Heart left ventricle (tissue), 16 donors: ENCODE results near the gene TCN2. TPM values are rescaled to one million over a fixed set of nuclear protein-coding genes. Genes with fewer than 3 reads are reported as not detected.
A peak's percentile ranks its signal among the peaks of the same experiment; 100 is the strongest.

ENCODE experiments used
- ATAC-seq, 4 donors: fragments of 200-7000 bp; cut with Tn5 transposase; one replicate each; pipeline ENCODE4 v1.9.1; 2020 to 2022; ENCODE audit warnings: moderate library complexity in 4 of 4, mild to moderate bottlenecking in 3 of 4, moderate number of reproducible peaks in 1 of 4
- DNase-seq, 5 donors: peaks; one replicate each; pipeline ENCODE4 v3.0.0-alpha.2; 2020
- H3K27ac ChIP-seq, 12 donors: fragments of 200-600 bp; sonication (generic) in 4 of 12; one replicate each; pipeline versions ENCODE4 v1.5.0 to v1.8.0; 2016 to 2022; ENCODE audit warnings: mild to moderate bottlenecking in 2 of 12
- H3K27me3 ChIP-seq, 9 donors: fragments of 200-600 bp; sonication (generic) in 2 of 9; one replicate each; pipeline versions ENCODE4 v1.5.1 to v1.8.0; 2016 to 2022; ENCODE audit warnings: mild to moderate bottlenecking in 3 of 9
- H3K36me3 ChIP-seq, 9 donors: fragments of 200-600 bp; sonication (generic) in 2 of 9; one replicate each; pipeline versions ENCODE4 v1.5.0 to v1.8.0; 2018 to 2022; ENCODE audit warnings: mild to moderate bottlenecking in 2 of 9
- H3K4me1 ChIP-seq, 12 donors: fragments of 200-600 bp; sonication (generic) in 4 of 12; one replicate each; pipeline versions ENCODE4 v1.5.0 to v1.8.0; 2016 to 2022; ENCODE audit warnings: mild to moderate bottlenecking in 3 of 12
- H3K4me3 ChIP-seq, 12 donors: fragments of 200-600 bp; sonication (generic) in 4 of 12; one replicate each; pipeline versions ENCODE4 v1.5.0 to v1.8.0; 2017 to 2022; ENCODE audit warnings: mild to moderate bottlenecking in 9 of 12, moderate library complexity in 4 of 12
- H3K9me3 ChIP-seq, 12 donors: fragments of 200-600 bp; sonication (generic) in 4 of 12; one replicate each; pipeline versions ENCODE4 v1.5.0 to v1.8.0; 2016 to 2022; ENCODE audit warnings: mild to moderate bottlenecking in 1 of 12
- CTCF ChIP-seq, 12 donors: fragments of 200-600 bp; sonication (generic) in 4 of 12; IDR thresholded peaks; one replicate each; pipeline versions ENCODE4 v1.5.0 to v1.8.0; 2018 to 2022; ENCODE audit warnings: antibody characterized with exemption in 12 of 12, mild to moderate bottlenecking in 5 of 12
- POLR2A ChIP-seq, 2 donors: fragments of 450-650 bp; IDR thresholded peaks; one replicate each; pipeline ENCODE4 v1.6.1; 2017; ENCODE audit warnings: antibody characterized with exemption in 2 of 2, mild to moderate bottlenecking in 2 of 2, moderate library complexity in 2 of 2
- WGBS, 4 donors: extraction: QIAGEN DNeasy Blood & Tissue Kit in 2 of 4; methylation state at CpG; one replicate each; pipeline versions ENCODE4 v1.1.5 to v1.1.7; 2013 to 2018; 5-methylcytosine and 5-hydroxymethylcytosine counted together
- intact Hi-C, 10 donors: fragments of 100-400 bp; cut with DNase I; formaldehyde crosslinking; loops; one replicate each; pipeline versions ENCODE4 v1.11.1 to v1.14.2; 2022
- polyA plus RNA-seq, 2 donors: library from polyadenylated mRNA; stranded (reverse); fragments of 200-250 nt; gene quantifications; one replicate each; pipeline ENCODE4 v1.2.3, GENCODE V29; 2013
- total RNA-seq, 9 donors: library from RNA; depleted of rRNA in 2 of 9; stranded (reverse); fragments of >200 nt in 2 of 9; fragmentation: NEBNext Ultra II Directional in 3 of 9; extraction: Animal tissue kit (Norgen Biotek cat#: 25700) in 3 of 9; gene quantifications; one replicate each; pipeline versions ENCODE4 v1.1.0 to v1.2.4, GENCODE V29; 2016 to 2023
- donor health status: ischemic (EF 13 %, LVEDD 7.1; RV severe dilation, severe dysfunction).
- donor health status: healthy with polysubstance abuse.
- donor health status: DM: no; HTN: yes; CAD: no.
- donor health status: DM: no; HTN: no; CAD: no.
- donor health status: ischemic (EF 25% LVEDD 6.9; RV normal size, moderate dysfunction).
- donor health status: ischemic (EF 25% LVEDD 5.7; RV mildly dilated, moderate dysfunction).
- donor health status: healthy.
- donor health status: DM: yes; HTN: yes; CAD: no.
- donor health status: ischemic (EF 35%, LVEDD 5.7; RV mildly dilated, moderate dysfunction).
- donor health status: nonischemic (EF 11% LVEDD 7.7; RV severe dilation, severe dysfunction).
- donor health status: DM: yes; HTN: yes; CAD: no.
- donor health status: PGD.
- donor health status: ischemic (EF 29% LVEDD 5.4; RV normal size, mild dysfunction).
- donor health status: nonischemic (EF 23%, LVEDD 6.1; RV moderate dilation, normal function).

Gene TCN2
- total and polyA plus RNA-seq, 11 donors: 11.0 to 69.9 (median 19.3) TPM

GRCh38 chr22:30650508-30651116 is 43.6 kb downstream of the TCN2 start:
- no peaks in the 10 kb centered on the region for H3K27me3 ChIP-seq
- WGBS, 4 donors: 45 to 69% (median 57%) methylated on average over 4 to 5 of the region's 5 CpGs
- H3K36me3 ChIP-seq: peaks cover 0 to 7% (median 0%) of the 10 kb centered on the region in 9 donors
- no peak for DNase-seq
- H3K27ac ChIP-seq: peak overlapping the region in 1 of 12 donors; percentile 5
- TF ChIP-seq CTCF (IDR thresholded peaks at IDR 0.05) (no peak), POLR2A (IDR thresholded peaks at IDR 0.05) (no peak)
- no peaks in the 10 kb centered on the region for H3K9me3 ChIP-seq
- H3K4me1 ChIP-seq: peaks cover 0 to 11% (median 0%) of the 10 kb centered on the region in 12 donors
- peak in 2 of 4 donors; percentile 21 to 22 for ATAC-seq
- no peak overlapping the region for H3K4me3 ChIP-seq
- intact Hi-C loops: no loop called here

GRCh38 chr22:30652852-30653251 is 45.9 kb downstream of the TCN2 start:
- Histone ChIP-seq H3K36me3 (no peaks in the 10 kb centered on the region), H3K4me3 (no peak overlapping the region), H3K9me3 (no peaks in the 10 kb centered on the region), H3K27ac (no peak overlapping the region), H3K4me1 (peaks cover 0 to 11% (median 0%) of the 10 kb centered on the region in 12 donors), H3K27me3 (no peaks in the 10 kb centered on the region)
- TF ChIP-seq POLR2A (IDR thresholded peaks at IDR 0.05) (no peak), CTCF (IDR thresholded peaks at IDR 0.05) (no peak)
- ATAC-seq: no peak
- DNase-seq: no peak
- WGBS, 4 donors: 77 to 90% (median 84%) methylated on average over 2 of the region's 2 CpGs
- intact Hi-C loops: no loop called here

GRCh38 chr22:30654361-30654760 is 47.4 kb downstream of the TCN2 start:
- DNase-seq (no peak), ATAC-seq (no peak)
- Histone ChIP-seq H3K27ac (no peak overlapping the region), H3K4me3 (no peak overlapping the region), H3K36me3 (no peaks in the 10 kb centered on the region), H3K4me1 (peaks cover 0 to 6% (median 0%) of the 10 kb centered on the region in 12 donors), H3K27me3 (no peaks in the 10 kb centered on the region), H3K9me3 (no peaks in the 10 kb centered on the region)
- 96 to 99% (median 97%) methylated on average over 14 of the region's 14 CpGs for WGBS, 4 donors
- TF ChIP-seq CTCF (IDR thresholded peaks at IDR 0.05) (no peak), POLR2A (IDR thresholded peaks at IDR 0.05) (no peak)
- intact Hi-C loops: no loop called here

GRCh38 chr22:30655532-30655931 is 48.6 kb downstream of the TCN2 start:
- no peak for ATAC-seq
- H3K27me3 ChIP-seq: no peaks in the 10 kb centered on the region
- H3K36me3 ChIP-seq: peaks cover 0 to 11% (median 0%) of the 10 kb centered on the region in 9 donors
- 81 to 87% (median 82%) methylated on average over 3 of the region's 3 CpGs for WGBS, 4 donors
- H3K9me3 ChIP-seq: no peaks in the 10 kb centered on the region
- no peaks in the 10 kb centered on the region for H3K4me1 ChIP-seq
- no peak overlapping the region for H3K4me3 ChIP-seq
- DNase-seq: no peak
- no peak for TF ChIP-seq CTCF (IDR thresholded peaks at IDR 0.05)
- TF ChIP-seq POLR2A (IDR thresholded peaks at IDR 0.05): no peak
- intact Hi-C loops: no loop called here
- H3K27ac ChIP-seq: no peak overlapping the region
